Hepatocyte (in vitro differentiated cells): ENCODE data around the gene PSMD8.
"Not testable (repeated sequence)": the region's sequence is repeated elsewhere in the genome, so short reads cannot be mapped to it uniquely, and the experiment has no call there.

Experiments used
- EZH2 ChIP-seq: fragments of 200-600 bp; sonication (generic); IDR thresholded peaks from 2 replicates; pipeline ENCODE4 v1.6.1; 2016; ENCODE audit warnings: antibody characterized with exemption, mild to moderate bottlenecking, borderline replicate concordance
- EZH2phosphoT487 ChIP-seq: fragments of 200-600 bp; sonication (generic); IDR thresholded peaks from one replicate; pipeline ENCODE4 v1.6.1; 2018; ENCODE audit warnings: antibody characterized with exemption, mild to moderate bottlenecking, low read depth, moderate library complexity; ENCODE audit not compliant: unreplicated experiment, severe bottlenecking
- TF ChIP-seq, protein P1 (sequence below): fragments of 200-600 bp; sonication (generic); IDR thresholded peaks from 2 replicates; pipeline ENCODE4 v1.5.1; 2016; ENCODE audit warnings: antibody characterized with exemption, mild to moderate bottlenecking; ENCODE audit not compliant: poor library complexity

DNA sequence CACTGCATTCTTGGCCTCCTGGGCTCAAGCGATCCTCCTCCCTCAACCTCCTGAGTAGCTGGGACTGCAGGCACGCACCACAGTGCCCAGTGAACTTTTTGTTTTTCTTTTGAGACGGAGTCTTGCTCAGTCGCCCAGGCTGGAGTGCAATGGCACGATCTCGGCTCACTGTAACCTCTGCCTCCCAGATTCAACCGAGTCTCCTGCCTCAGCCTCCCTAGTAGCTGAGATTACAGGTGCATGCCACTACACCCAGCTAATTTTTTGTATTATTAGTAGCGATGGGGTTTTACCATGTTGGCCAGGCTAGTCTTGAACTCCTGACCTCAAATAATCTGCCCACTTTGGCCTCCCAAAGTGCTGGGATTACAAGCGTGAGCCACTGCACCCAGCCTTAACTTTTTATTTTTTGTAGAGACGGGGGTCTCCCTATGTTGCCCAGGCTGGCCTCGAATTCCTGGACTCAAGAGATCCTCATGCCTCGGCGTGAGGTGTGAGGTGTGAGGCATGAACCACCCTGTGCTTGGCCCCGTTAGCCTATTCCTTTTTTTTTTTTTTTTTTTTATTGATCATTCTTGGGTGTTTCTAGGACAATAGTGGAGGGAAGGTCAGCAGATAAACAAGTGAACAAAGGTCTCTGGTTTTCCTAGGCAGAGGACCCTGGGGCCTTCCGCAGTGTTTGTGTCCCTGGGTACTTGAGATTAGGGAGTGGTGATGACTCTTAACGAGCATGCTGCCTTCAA lies 11.3 kb upstream of the PSMD8 start:
- TF ChIP-seq, protein P1, sequence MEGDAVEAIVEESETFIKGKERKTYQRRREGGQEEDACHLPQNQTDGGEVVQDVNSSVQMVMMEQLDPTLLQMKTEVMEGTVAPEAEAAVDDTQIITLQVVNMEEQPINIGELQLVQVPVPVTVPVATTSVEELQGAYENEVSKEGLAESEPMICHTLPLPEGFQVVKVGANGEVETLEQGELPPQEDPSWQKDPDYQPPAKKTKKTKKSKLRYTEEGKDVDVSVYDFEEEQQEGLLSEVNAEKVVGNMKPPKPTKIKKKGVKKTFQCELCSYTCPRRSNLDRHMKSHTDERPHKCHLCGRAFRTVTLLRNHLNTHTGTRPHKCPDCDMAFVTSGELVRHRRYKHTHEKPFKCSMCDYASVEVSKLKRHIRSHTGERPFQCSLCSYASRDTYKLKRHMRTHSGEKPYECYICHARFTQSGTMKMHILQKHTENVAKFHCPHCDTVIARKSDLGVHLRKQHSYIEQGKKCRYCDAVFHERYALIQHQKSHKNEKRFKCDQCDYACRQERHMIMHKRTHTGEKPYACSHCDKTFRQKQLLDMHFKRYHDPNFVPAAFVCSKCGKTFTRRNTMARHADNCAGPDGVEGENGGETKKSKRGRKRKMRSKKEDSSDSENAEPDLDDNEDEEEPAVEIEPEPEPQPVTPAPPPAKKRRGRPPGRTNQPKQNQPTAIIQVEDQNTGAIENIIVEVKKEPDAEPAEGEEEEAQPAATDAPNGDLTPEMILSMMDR = not testable (repeated sequence)
- not testable (repeated sequence) for TF ChIP-seq EZH2, EZH2phosphoT487
